GM19025 (cell line): Measurements from ENCODE around the gene CDKN2C.
"Not testable (repeated sequence)": the region's sequence is repeated elsewhere in the genome, so short reads cannot be mapped to it uniquely, and the experiment has no call there.

Experiments
- ATAC-seq: cut with Tn5 transposase; IDR thresholded peaks from one replicate; pipeline ENCODE4 v1.9.1; 2021; ENCODE audit warnings: mild to moderate bottlenecking, low read depth, moderate library complexity; ENCODE audit not compliant: unreplicated experiment

CDKN2C gene

GRCh38 chr1:50978144-50978851 lies 8.3 kb downstream of the CDKN2C start:
- peak; percentile 48 for ATAC-seq

- ATAC-seq: no peak
Measured at GRCh38 chr1:50978852-50979781, 9.1 kb downstream of the CDKN2C start.

DNA sequence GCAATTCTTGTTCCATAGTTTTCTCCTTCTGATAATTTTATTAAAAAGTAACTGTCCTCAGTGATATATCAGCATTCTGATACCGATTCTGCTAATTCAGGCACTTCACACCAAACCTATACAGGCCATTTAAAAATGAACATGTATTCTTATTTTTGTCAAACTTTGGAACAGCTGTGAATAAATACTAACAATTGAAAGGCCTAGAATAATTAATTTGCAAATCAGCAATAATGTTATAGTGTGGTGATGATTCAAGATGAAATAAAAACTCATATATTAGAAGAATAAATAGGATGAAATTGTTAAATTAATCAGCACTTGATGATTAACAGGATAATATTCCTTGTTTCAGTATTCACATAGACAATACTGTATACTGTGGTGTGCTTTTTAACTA lies 9.9 kb downstream of the CDKN2C start:
- ATAC-seq: no peak

- ATAC-seq: no peak
Measured at GRCh38 chr1:50980505-50980904, 10.5 kb downstream of the CDKN2C start.

DNA sequence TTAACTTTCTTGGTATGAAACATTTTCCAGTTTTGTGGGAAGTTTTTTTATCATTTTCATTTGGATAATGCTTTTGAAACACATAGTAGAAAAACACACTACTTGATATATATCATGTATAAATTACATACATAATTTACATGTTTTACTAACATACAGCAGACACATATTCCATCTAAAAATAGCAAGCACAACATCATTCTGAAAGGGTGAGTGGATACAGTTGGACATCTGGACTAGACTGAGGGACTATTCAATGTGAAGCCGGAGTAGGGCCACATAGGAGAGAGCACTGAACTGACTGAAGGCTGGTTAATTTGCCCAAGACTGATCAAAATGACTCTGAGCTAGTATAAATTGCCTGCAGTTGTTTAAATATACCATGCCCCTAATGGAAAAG lies 11.7 kb downstream of the CDKN2C start:
- ATAC-seq: no peak

DNA sequence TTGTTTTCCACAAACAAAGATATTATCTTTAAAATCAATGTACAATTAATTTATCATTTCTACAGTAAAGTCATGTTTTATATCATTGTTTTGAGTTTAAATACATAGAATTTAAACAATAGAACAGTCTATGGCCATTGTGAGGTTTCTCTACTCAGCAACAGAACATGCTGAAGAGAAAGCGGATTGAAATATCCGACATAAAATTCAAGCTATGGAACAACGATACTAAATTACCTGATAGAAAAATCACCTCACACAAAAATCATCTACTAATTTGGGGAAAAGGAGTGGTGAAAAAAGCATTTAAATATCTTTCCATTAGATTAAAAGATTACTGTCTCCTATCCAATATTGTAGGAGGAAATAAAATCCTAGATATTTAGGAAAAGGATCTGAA lies 12.6 kb downstream of the CDKN2C start:
- ATAC-seq: no peak

GRCh38 chr1:50983219-50983802 lies 13.3 kb downstream of the CDKN2C start:
- no peak for ATAC-seq

DNA sequence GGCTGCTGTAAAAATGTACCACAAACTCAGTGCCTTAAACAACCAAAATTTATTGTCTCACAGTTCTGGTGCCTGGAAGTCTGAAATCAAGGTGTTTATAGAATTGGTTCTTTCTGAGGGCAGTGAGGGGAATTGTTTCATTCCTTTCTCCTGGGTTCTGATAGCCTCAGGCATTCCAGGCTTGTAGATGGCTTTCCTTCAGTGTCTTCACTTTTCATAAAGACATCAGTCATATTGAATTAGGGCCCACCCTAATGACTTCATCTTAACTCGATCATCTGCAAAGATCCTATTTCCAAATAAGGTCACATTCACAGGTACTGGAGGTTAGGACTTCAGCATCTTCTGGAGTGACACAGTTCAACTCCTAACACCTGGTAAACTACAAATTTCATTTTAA lies 15.0 kb downstream of the CDKN2C start:
- no peak for ATAC-seq

GRCh38 chr1:50986653-50987052 lies 16.6 kb downstream of the CDKN2C start:
- ATAC-seq: no peak

DNA sequence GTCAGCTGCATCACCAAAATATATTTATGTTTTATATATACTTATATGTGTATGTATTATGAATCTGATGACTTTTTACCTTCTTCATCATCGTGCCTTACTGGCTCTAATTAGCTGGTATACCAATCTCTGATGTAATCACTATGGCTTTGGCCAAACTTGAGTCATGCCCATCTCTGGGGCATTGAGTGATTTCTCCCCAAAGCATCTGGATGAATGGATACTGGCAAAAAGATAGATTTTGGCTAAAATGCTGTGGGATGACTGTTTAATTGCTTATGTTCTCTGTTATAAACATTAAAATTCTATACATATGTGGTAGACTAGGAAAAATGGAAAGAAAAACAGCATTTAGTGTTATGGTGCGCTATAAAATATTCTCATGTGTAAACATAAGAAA lies 19.6 kb downstream of the CDKN2C start:
- no peak for ATAC-seq

DNA sequence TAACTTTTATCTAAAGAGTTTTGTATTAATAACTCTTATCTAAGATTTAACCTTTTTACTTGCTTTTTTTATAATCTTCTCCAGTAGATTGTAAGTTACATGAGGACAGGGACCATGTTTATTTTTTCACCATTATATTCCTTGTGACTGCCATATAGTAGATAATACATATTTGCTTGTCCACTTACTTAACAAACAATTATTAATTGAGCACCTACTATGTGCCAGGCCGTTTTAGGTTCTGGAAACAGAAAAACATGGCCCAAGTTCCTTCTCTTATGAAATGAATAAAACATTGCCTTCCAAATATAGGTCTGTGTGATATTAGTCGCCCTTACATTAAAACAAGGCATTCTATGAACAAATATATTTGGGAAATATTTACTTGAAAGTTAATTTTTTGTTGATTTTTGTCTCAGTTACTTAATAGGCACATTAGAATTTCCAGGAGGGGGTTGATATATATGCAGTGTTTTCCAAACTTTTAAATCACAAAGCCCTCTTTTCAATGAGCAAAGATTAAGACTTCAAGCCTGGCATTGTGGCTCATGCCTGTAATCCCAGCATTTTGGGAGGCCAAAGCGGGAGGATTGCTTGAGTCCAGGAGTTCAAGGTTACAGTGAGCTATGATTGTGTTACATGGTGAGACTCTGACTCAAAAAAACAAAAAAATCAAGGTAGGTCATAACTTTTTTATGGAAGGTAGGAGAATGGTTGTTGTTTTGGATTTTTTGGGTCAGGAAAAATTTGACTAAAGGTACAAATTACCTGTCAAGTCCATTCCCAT lies 22.7 kb downstream of the CDKN2C start:
- ATAC-seq: no peak

- no peak for ATAC-seq
Measured at GRCh38 chr1:50993645-50994044, 23.6 kb downstream of the CDKN2C start.

GRCh38 chr1:50994997-50995396 lies 25.0 kb downstream of the CDKN2C start:
- no peak for ATAC-seq

GRCh38 chr1:50995651-50996050 lies 25.6 kb downstream of the CDKN2C start:
- ATAC-seq: no peak

DNA sequence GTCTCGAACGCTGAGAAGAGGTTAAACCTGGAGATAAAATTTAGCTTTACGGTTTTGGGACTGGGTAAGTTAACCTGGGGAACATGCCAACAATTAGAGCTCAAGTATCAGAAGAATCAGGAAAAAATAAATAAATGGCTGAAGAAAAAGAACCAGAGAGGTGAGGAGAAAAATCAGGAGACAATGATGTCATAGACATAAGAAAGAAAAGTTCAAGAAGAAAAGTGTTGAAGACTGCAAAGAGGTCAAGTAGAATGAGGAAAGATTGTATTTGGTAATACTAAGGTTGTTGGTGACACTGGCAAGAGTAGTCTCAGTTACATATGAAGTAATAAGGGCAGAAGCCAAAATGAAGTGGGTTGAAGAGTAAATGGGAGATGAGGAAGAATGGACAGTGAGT lies 26.0 kb downstream of the CDKN2C start:
- no peak for ATAC-seq

DNA sequence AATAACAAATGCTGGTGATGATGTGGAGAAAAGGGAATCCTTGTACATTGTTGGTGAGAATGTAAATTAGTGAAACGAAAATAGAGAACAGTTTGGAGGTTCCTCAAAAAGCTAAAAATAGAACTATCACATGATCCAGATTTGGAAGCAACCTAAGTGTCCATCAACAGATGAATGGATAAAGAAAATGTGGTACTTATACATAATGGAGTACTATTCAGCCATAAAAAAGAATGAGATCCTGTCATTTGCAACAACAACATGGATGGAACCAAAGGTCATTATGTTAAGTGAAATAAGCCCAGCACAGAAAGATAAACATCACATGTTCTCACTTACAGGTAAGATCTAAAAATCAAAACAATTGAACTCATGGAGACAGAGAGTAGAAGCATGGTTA lies 29.3 kb downstream of the CDKN2C start:
- not testable (repeated sequence) for ATAC-seq

DNA sequence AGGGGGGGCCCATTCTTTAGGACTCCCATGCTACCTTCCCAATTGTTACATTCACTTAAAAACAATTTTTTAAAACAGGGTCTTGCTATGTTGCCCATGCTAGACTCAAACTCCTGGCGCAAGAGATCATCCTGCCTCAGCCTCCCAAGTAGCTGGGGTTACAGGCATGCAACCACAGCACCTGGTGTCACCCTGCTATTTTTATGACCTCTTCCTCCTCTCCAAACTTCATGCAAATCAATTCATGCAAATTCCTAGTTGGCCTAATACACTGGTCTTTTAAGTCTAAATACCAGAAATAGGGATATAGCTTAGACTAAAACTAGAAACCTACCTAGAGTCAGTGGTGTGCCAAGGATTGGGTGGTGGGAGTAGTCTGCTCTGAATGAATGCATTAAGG lies 30.1 kb downstream of the CDKN2C start:
- ATAC-seq: no peak

- no peak for ATAC-seq
Measured at GRCh38 chr1:51000651-51001050, 30.6 kb downstream of the CDKN2C start.

GRCh38 chr1:51002516-51002915 lies 32.5 kb downstream of the CDKN2C start:
- ATAC-seq: no peak

- ATAC-seq: not testable (repeated sequence)
Measured at GRCh38 chr1:51005549-51005948, 35.5 kb downstream of the CDKN2C start.

DNA sequence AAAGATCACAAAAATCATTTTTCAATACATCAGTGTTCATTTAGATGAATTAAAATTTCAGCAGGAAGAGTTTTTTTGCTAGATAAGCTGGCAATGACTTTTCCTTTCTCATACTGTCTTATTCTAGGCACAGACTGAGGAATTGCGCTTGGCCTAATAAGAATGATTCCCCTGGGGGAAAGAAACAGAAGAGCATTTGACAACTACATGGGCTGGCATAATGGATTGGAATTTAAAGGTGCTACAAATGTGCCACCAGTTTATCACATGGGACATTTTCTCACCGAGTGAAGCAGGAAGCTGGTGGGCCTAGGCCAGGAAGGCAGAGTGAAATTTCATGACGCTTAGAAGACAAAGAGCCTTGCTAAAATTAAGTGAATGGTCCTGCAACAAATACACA lies 39.3 kb downstream of the CDKN2C start:
- ATAC-seq: no peak
